CD1c-positive myeloid dendritic cell (primary cell): Measurements from ENCODE around the gene ICE2.
"Not testable (repeated sequence)": the region's sequence is repeated elsewhere in the genome, so short reads cannot be mapped to it uniquely, and the experiment has no call there.

ENCODE experiments used
- DNase-seq: peaks from one replicate; pipeline ENCODE4 v3.0.0-alpha.2; 2016; ENCODE audit errors: extremely low spot score

The ICE2 gene

GRCh38 chr15:60448668-60449360 is 30.1 kb downstream of the ICE2 start:
- no peak for DNase-seq

- peak; percentile 33 for DNase-seq
These were observed 34.5 kb downstream of the ICE2 start for GRCh38 chr15:60444289-60444912.

- DNase-seq: no peak
These were observed 36.2 kb downstream of the ICE2 start for GRCh38 chr15:60442763-60443162.

GRCh38 chr15:60442031-60442650 is 36.8 kb downstream of the ICE2 start:
- no peak for DNase-seq

- DNase-seq: no peak
These were observed 37.6 kb downstream of the ICE2 start for GRCh38 chr15:60441331-60441730.

- DNase-seq: no peak
These were observed 40.3 kb downstream of the ICE2 start for GRCh38 chr15:60438646-60439045.

- no peak for DNase-seq
These were observed 50.0 kb downstream of the ICE2 start for GRCh38 chr15:60428935-60429334.

GRCh38 chr15:60426870-60427508 is 52.0 kb downstream of the ICE2 start:
- no peak for DNase-seq

GRCh38 chr15:60425461-60425860 is 53.5 kb downstream of the ICE2 start:
- no peak for DNase-seq

GRCh38 chr15:60424006-60424405 is 54.9 kb downstream of the ICE2 start:
- no peak for DNase-seq

- DNase-seq: no peak
These were observed 55.4 kb downstream of the ICE2 start for GRCh38 chr15:60423537-60423936.

- no peak for DNase-seq
These were observed 57.4 kb downstream of the ICE2 start for GRCh38 chr15:60421544-60421943.

GRCh38 chr15:60420203-60420716 is 58.7 kb downstream of the ICE2 start:
- DNase-seq: no peak

GRCh38 chr15:60419753-60420152 is 59.2 kb downstream of the ICE2 start:
- no peak for DNase-seq

- DNase-seq: peak; percentile 66
These were observed 60.8 kb downstream of the ICE2 start for GRCh38 chr15:60418096-60418495.

- no peak for DNase-seq
These were observed 61.8 kb downstream of the ICE2 start for GRCh38 chr15:60417112-60417511.

GRCh38 chr15:60416484-60416883 is 62.5 kb downstream of the ICE2 start:
- no peak for DNase-seq

GRCh38 chr15:60414016-60414682 is 64.8 kb downstream of the ICE2 start:
- no peak for DNase-seq

GRCh38 chr15:60413231-60413824 is 65.6 kb downstream of the ICE2 start:
- no peak for DNase-seq

GRCh38 chr15:60412807-60413206 is 66.1 kb downstream of the ICE2 start:
- DNase-seq: not testable (repeated sequence)

GRCh38 chr15:60411774-60412425 is 67.0 kb downstream of the ICE2 start:
- DNase-seq: no peak
